ENCODE measurements around the gene RNF214. TPM values are rescaled to one million over a fixed set of nuclear protein-coding genes. Genes with fewer than 3 reads are reported as not detected.

The RNF214 gene
- total and polyA plus RNA-seq, 10 of the 15 experiments (the other 5 are each of a cell fraction or from before 2014, with no cell fraction given) = 4.8 to 16.8 (median 10.5) TPM

DNA sequence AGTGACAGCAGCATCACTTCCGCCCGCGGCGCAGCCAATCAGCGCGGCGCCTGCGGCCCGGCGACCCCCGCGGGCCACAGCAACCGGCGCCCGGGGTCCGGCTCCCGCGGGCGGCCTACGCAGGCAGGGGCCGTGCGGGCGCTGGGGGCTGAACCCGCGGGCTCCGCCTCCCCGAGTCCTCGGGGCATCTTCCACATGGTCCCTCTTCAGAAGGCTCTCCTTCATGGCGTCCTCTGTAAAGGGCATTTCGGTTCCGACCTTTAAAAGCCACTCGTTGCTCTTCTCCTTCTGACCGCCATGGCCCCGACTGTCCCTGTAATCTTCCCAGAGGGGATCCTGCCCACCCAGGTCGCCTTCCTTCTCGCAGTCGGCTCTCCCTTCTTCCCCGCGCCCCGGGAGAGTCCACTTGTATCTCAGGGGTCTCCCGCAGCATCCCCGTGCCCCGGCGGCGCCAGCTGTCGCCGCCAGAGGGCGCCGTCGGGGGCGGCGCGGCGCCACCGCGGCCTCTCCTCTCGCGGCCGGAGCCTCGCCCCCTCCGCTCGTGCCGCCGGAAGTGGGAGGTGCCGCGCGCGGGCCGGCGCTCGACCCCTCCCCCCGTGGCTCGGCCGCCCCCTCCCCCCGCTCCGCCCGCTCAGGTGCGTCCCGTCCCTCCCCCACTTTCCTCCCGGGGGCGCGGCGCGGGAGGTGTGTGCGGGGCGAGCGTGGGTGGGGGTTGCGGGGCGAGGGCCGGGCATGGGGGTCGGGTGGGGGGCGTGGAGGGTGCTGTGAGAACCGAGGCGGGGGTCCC, at the start of gene RNF214 (continued):
- TF ChIP-seq ETV6 (conservative IDR thresholded peaks at IDR 0.05 in 1 of 2, IDR thresholded peaks at IDR 0.05 in 1 of 2; ENCODE audit: borderline replicate concordance in 1 of 2, low read depth in 1 of 2) (no peak), SP1 (IDR thresholded peaks at IDR 0.05; ENCODE audit: low read depth, low read length) (peak; percentile 47), E4F1 (IDR thresholded peaks at IDR 0.05; ENCODE audit: borderline replicate concordance, partially characterized antibody) (no peak), PAX5 (IDR thresholded peaks at IDR 0.05; ENCODE audit: borderline replicate concordance, low read depth, low read length) (no peak), MTA2 (IDR thresholded peaks at IDR 0.05; ENCODE audit: low read depth) (no peak), PAX8 (IDR thresholded peaks at IDR 0.05) (no peak), IRF3 (IDR thresholded peaks at IDR 0.05) (no peak), ATF7 (IDR thresholded peaks at IDR 0.05; ENCODE audit: low read depth) (0 out of 2 replicates have a peak, but pooled peaks have one; percentile 29), NFXL1 (IDR thresholded peaks at IDR 0.05; ENCODE audit: borderline replicate concordance) (no peak), POLR2AphosphoS2 (IDR thresholded peaks at IDR 0.05; ENCODE audit: low read depth, low read length) (no peak), E2F8 (IDR thresholded peaks at IDR 0.05; ENCODE audit: low read depth, partially characterized antibody) (no peak), EGR1 (IDR thresholded peaks at IDR 0.05; ENCODE audit: borderline replicate concordance in 1 of 2, low read depth in 2 of 2, low read length in 2 of 2) (peak in 1 of 2 experiments; percentile 64; a peak in 1 of 3 replicates), CHD4 (IDR thresholded peaks at IDR 0.05) (no peak), SMAD5 (IDR thresholded peaks at IDR 0.05; ENCODE audit: low read depth) (no peak), TCF3 (IDR thresholded peaks at IDR 0.05; ENCODE audit: borderline replicate concordance, insufficient read depth, low read depth, low read length) (peak; percentile 80; the same call in 1 of the 2 replicates), POU2F2 (IDR thresholded peaks at IDR 0.05; ENCODE audit: borderline replicate concordance, low read depth, low read length) (no peak), NFYA (IDR thresholded peaks at IDR 0.05; ENCODE audit: borderline replicate concordance, low read depth, low read length) (no peak)
- TF ChIP-seq, protein P1, sequence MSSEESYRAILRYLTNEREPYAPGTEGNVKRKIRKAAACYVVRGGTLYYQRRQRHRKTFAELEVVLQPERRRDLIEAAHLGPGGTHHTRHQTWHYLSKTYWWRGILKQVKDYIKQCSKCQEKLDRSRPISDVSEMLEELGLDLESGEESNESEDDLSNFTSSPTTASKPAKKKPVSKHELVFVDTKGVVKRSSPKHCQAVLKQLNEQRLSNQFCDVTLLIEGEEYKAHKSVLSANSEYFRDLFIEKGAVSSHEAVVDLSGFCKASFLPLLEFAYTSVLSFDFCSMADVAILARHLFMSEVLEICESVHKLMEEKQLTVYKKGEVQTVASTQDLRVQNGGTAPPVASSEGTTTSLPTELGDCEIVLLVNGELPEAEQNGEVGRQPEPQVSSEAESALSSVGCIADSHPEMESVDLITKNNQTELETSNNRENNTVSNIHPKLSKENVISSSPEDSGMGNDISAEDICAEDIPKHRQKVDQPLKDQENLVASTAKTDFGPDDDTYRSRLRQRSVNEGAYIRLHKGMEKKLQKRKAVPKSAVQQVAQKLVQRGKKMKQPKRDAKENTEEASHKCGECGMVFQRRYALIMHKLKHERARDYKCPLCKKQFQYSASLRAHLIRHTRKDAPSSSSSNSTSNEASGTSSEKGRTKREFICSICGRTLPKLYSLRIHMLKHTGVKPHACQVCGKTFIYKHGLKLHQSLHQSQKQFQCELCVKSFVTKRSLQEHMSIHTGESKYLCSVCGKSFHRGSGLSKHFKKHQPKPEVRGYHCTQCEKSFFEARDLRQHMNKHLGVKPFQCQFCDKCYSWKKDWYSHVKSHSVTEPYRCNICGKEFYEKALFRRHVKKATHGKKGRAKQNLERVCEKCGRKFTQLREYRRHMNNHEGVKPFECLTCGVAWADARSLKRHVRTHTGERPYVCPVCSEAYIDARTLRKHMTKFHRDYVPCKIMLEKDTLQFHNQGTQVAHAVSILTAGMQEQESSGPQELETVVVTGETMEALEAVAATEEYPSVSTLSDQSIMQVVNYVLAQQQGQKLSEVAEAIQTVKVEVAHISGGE (CRISPR knock-in tag; IDR thresholded peaks at IDR 0.05) = no peak
- TF ChIP-seq, protein P2, sequence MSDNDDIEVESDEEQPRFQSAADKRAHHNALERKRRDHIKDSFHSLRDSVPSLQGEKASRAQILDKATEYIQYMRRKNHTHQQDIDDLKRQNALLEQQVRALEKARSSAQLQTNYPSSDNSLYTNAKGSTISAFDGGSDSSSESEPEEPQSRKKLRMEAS (IDR thresholded peaks at IDR 0.05; ENCODE audit: low read depth, low read length) = peak; percentile 13; the same call in 1 of the 2 replicates
